GM19467 (cell line): ENCODE measurements around the gene BDP1.
"Not testable (repeated sequence)": the region's sequence is repeated elsewhere in the genome, so short reads cannot be mapped to it uniquely, and the experiment has no call there.

ENCODE experiments used
- ATAC-seq: cut with Tn5 transposase; IDR thresholded peaks from one replicate; pipeline ENCODE4 v1.9.1; 2021; ENCODE audit warnings: mild to moderate bottlenecking, moderate library complexity; ENCODE audit not compliant: unreplicated experiment

BDP1 gene

DNA sequence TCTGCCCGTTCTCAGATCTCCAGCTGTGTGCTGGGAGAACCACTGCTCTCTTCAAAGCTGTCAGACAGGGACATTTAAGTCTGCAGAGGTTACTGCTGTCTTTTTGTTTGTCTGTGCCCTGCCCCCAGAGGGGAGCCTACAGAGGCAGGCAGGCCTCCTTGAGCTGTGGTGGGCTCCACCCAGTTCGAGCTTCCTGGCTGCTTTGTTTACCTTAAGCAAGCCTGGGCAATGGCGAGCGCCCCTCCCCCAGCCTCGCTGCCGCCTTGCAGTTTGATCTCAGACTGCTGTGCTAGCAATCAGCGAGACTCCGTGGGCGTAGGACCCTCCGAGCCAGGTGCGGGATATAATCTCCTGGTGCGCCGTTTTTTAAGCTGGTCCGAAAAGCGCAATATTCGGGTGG is 154.5 kb downstream of the BDP1 start:
- not testable (repeated sequence) for ATAC-seq

GRCh38 chr5:71615809-71616208 is 160.4 kb downstream of the BDP1 start:
- ATAC-seq = no peak
